ENCODE results near the gene UNC45A. TPM values are rescaled to one million over a fixed set of nuclear protein-coding genes. Genes with fewer than 3 reads are reported as not detected.

UNC45A gene
- 56.8 to 62.6 TPM (median 60.2 TPM) in 5 replicates for total RNA-seq (2022; extraction: Qiagen RNA extraction)

GRCh38 chr15:90934949-90935751 is at the start of gene UNC45A:
UNC45A (plus strand) TSS chr15:90935285; CDS start chr15:90935325, 40 bp downstream.

GRCh38 chr15:90902840-90903732 is 32.0 kb upstream of the UNC45A start, which contains the start of gene MAN2A2:
MAN2A2 (plus strand) TSS chr15:90903302; CDS start chr15:90904208, 906 bp downstream.

GRCh38 chr15:90931828-90932659 is 3.0 kb upstream of the UNC45A start, which contains the start of gene HDDC3:
HDDC3 (minus strand) TSS chr15:90932549; CDS start chr15:90932540, 9 bp downstream.

GRCh38 chr15:90954712-90955623 is 19.9 kb downstream of the UNC45A start, which contains the start of gene RCCD1:
RCCD1 (plus strand) TSS chr15:90954884; CDS start chr15:90956735, 1,851 bp downstream.

GRCh38 chr15:90994417-90995311 is 59.6 kb downstream of the UNC45A start, which contains the start of gene PRC1:
PRC1 (minus strand) TSS chr15:90994535; CDS start chr15:90994417, 118 bp downstream.

Other genes starting within 250 kb of the UNC45A start
- 10.4 to 14.7 TPM (median 11.5 TPM) in 5 replicates for gene BLM, start 217.9 kb upstream of the UNC45A start, total RNA-seq (2022; extraction: Qiagen RNA extraction)
- 40.4 to 65.8 TPM (median 57.2 TPM) in 5 replicates for gene FURIN, start 66.7 kb upstream of the UNC45A start, total RNA-seq (2022; extraction: Qiagen RNA extraction)
- gene FES, start 50.8 kb upstream of the UNC45A start, total RNA-seq (2022; extraction: Qiagen RNA extraction), result 0.45 to 1.1 TPM (median 0.81 TPM) in 5 replicates
- 23.0 to 31.7 TPM (median 29.1 TPM) in 5 replicates for gene MAN2A2, start 32.0 kb upstream of the UNC45A start, total RNA-seq (2022; extraction: Qiagen RNA extraction)
- 24.8 to 36.4 TPM (median 34.3 TPM) in 5 replicates for gene HDDC3, start 2.7 kb upstream of the UNC45A start, total RNA-seq (2022; extraction: Qiagen RNA extraction)
- 34.2 to 40.1 TPM (median 37.0 TPM) in 5 replicates for gene RCCD1, start 19.6 kb downstream of the UNC45A start, total RNA-seq (2022; extraction: Qiagen RNA extraction)
- 184 to 246 TPM (median 216 TPM) in 5 replicates for gene PRC1, start 59.2 kb downstream of the UNC45A start, total RNA-seq (2022; extraction: Qiagen RNA extraction)
- 11.9 to 15.9 TPM (median 14.1 TPM) in 5 replicates for gene VPS33B, start 87.3 kb downstream of the UNC45A start, total RNA-seq (2022; extraction: Qiagen RNA extraction)
- gene SV2B, start 165.0 kb downstream of the UNC45A start, total RNA-seq (2022; extraction: Qiagen RNA extraction), result 0.02 to 0.05 TPM (median 0.03 TPM) in 5 replicates

All from A549 treated with CORT108297 at 1 μM for 4 hours (cell line).